Stimulated activated naive CD4-positive, alpha-beta T cell (primary cell): ENCODE data around the gene ARHGEF25.
"Not testable (repeated sequence)": the region's sequence is repeated elsewhere in the genome, so short reads cannot be mapped to it uniquely, and the experiment has no call there.

Source experiments
- DNase-seq, 6 experiments: peaks; one replicate each; lab custom pipeline; 2025; lab: John Stamatoyannopoulos, UW

ARHGEF25 gene

DNA sequence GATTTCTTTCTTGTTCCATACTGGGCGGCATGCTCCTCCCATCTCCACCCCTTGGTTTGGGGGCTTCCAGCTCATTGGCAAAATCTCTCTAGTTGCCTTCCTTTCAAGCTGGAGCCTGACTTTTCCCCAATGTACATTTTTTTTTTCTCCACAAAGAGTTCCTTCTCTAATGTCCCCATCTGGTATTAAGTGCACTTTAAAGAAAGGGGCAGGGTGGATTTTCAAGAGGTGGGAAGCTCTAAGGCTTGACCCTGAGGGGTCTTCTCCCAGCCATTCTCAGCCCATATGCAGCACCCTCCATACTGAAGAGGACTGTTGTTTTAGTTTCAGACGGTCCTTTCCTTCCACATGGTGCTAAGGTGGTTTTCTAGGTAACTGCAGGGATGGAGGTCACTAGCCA is 26.1 kb upstream of the ARHGEF25 start:
- no peak for DNase-seq

DNA sequence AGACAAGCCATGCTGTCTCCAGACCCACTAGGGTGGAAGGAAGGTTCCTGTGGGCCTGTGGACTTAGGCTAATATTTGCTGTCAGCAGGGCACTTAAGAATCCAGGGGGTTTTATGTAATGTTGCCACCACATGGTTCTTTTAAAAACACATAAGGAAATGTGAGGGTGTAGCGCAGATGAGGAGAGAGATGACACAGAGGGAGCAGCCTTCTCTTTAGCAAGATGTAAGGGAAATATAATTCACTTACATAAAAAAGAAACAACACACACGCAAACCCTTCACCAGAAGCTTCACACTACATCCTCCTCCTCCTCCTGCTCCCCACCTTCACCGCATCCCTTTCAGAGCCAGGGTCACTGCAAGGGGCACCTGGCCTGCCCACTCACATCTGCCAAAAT is 25.1 kb upstream of the ARHGEF25 start:
- no peak for DNase-seq

DNA sequence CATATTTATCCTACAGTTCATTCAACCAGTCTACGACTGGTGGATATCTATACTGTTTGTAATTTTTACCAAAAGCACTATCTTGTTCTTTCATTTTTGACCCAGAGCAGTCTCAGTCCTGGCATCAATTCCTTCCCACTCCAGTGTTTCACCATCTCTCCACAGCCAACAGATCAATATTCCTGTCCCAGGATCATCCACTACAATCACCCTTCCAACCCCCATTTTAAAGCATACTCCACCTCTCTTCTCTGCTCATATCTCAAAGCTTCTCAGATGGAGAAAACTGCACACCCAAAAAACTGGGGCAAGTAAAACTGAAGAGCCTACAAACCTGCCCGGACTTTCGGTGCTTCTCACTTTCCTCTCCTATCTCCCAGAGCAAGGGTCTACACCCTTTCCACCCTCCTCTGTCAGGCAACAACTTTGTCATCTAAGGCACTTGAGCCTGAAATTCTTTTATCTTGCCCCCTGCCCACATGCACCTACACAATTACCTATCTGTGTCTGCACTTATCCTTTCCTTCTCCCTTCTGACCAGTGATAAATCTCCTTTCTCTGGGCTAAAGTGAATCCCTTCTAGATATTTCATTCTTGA is 24.3 kb upstream of the ARHGEF25 start:
- DNase-seq: no peak

DNA sequence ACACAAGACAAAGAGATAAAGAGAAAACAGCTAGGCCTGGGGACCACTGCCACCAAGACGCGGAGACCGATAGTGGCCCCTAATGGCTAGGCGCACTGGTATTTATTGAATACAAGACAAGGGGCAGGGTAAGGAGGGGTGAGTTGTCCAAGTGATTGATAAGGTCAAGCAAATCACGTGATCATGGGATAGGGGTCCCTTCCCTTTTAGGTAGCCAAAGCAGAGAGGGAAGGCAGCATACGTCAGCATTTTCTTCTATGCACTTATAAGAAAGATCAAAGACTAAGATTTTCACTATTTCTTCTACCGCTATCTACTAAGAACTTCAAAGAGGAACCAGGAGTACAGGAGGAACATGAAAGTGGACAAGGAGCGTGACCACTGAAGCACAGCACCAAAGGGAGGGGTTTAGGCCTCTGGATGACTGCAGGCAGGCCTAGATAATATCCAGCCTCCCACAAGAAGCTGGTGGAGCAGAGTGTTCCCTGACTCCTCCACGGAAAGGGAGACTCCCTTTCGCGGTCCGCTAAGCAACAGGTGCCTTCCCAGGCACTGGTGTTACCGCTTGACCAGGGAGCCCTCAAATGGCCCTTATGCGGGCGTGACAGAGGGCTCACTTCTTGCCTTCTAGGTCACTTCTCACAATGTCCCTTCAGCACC is 22.2 kb upstream of the ARHGEF25 start:
- DNase-seq: not testable (repeated sequence)

DNA sequence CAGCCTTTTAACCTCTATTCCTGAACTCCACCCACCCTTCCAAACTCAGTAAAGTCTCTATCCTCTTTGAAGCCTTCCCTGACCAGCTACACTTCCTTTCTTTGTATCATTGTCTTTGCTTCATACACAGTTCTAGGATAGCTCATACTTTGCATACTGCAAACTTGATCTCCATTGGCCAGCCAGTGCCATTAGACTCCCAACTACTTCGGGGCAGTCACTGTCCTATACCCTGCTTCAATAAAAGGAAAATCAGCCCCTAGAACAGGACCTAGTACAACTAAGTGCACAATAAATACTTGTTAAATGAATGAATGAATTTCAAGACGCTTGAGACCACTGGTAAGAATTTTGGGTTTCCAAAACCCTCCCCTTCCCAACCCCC is 20.8 kb upstream of the ARHGEF25 start:
- no peak for DNase-seq

DNA sequence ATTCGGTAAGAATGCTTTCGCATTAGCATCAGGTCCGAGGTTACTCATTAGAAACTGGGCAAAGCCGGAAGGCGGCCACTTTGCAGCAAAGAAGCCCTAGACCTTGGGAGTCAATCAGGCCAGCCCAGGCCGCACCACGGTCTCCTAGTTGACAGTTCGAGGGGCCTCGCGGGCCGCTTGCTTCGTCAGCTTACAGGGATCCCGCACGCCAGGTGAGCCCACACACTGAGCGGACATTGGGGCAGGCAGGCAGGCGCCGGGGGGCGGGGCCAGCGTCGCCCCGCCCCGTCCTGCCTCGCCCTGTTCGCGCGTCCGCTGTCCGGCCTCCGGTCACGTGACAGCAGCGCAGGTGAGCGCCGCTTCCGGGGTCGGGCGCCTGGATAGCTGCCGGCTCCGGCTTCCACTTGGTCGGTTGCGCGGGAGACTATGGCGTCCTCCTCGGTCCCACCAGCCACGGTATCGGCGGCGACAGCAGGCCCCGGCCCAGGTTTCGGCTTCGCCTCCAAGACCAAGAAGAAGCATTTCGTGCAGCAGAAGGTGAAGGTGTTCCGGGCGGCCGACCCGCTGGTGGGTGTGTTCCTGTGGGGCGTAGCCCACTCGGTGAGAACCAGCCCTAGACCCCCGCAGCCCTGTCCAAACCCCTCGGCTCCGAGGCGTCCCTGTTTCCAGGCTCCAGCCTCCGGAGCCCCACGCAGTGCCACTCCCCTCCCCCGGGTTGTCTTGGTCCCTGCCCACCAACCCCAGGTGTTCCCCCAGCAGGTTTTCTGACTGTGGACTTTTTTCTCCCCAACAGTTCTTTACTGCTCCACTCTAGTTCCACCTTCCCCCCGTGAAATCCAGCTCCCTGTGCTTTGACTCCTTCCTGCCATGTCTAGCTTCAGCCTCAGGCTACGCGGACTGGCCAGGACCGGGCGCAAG is 20.1 kb upstream of the ARHGEF25 start, which contains the start of gene PIP4K2C:
TSS of gene PIP4K2C (plus strand) at position 329 of the 918 bp plus-strand sequence. CDS start at position 427, 98 bp downstream.
- peak; percentile 54 to 76 (median 66) for DNase-seq

DNA sequence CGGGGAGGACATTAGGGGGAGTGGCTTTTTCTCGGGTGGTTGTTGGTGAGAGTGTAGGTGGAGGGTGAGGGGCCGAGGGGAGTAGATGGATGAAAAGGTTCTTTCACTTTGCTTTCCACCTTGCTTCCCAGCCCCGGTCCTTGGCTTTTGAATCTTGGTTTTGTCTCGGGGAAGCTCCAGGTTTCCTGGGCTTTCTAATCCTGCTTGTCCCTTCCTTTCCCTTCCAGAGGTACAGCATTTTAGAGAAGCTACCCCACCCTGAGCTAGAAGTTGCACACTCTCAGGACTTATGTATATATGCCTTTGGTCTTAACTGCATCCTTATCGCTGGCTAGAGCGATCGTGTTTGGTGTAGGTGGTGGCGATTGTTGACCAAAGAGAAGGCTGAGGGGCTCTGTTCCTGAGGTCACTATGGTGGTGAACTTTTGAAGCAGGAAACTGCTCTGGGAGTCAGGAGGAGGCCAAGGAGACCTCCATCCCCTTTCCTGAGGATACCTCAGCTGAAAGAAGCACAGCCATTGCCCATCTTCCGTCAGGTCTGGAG is 19.4 kb upstream of the ARHGEF25 start:
- DNase-seq: no peak

DNA sequence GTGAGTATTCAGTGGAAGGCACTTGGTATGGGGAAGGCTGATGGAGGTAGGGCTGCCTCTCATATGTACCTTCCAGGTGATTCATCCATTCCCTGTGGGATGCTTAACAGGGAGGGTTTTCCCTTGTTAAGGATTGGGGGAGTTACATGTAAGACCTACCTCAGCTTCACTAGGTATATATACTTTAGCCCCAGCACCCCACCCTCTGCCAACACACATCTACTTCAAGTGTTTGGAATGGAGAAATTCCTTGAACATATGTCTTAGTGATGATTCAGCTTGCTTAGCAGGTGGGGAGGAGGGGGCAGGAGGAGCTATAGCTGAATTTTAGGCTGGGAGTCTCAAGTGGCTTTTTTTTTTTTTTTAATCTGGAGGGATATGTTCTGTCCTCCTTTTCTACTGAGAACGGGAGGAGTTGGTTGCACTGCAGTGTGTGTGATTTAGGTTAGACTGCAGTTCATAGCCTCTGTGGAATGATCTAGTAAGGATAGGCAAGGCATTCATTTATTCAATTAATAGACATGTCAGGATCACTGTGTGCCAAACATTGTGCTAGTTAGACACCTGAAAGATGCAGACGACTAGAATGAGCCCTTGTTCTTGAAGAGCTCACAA is 18.6 kb upstream of the ARHGEF25 start:
- DNase-seq: no peak

DNA sequence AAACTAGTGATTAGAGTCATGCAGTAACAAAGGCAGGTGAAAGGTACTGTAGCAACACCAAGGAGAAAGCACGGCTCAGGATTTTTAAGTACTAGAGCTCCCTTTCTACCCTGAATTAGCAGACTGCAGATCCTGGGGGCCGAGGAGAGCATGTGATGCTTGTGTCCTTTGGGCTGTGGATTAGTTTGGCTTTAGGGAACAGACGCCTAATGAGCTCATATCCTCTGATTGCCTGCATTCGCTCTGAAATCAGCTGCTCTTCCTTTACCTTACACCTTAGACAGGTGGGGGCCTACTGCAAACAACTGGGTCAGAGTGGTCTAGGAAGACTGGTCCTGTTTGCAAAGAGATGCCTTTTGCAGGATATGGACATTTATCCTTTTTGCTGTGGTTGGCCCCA is 18.0 kb upstream of the ARHGEF25 start:
- DNase-seq: no peak

DNA sequence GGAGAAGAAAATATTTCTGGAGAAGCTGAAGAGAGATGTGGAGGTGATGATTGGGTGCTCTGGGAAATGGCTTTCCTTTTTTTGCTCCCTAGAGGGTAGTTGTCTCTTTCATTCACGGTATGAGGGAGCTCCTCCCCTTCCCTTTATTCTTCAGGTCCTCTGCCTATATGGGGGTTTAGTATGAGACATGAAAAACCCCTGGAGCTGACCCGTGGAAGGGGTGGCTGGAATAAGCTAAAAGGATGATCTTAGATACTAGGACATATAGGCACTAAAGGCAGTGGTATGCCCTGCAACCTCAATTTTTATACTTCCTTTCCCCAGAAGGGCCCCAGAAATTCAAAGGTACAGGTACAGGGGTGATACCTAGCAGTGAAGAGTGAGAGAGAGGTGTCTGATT is 10.8 kb upstream of the ARHGEF25 start:
- DNase-seq: no peak

DNA sequence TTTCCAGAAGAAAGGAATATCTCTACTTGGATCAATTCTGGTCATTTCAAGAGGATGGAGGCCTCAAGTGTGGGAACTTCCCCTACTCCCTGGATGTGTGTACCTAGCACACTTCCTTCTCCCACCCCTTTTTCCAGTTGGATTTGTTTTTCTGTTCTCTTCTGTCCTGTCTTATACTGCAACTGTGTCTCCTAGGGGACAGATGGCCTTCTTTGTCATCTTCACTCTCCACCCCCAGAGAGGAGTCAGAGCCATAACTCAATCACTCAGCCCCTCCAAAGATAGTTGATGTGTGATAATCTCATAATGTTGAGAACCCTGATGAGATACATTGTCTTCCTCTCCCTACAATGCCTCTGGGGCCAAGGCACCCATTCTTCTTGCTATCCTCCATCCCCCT is 8.7 kb upstream of the ARHGEF25 start:
- no peak for DNase-seq

DNA sequence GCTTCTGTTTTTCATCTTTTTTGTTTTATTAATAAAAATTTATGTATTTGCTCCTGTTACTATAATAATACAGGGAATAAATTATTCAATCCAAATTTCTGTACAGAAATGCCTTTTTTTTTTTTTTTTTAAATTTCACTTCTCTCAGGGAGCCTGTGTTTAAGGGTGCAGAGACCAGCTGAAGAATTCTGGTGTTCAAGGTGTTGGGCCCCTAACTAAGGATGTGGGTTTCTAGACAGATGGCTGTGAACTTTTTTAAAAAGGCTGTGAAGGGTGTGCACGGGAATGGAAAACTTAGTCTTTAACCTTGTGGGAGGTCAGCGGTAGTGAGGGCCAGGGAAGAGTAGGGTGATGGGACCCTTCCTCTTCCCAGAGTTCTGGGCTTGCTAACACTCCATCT is 7.9 kb upstream of the ARHGEF25 start:
- peak in 1 of 6 experiments; percentile 4 for DNase-seq

DNA sequence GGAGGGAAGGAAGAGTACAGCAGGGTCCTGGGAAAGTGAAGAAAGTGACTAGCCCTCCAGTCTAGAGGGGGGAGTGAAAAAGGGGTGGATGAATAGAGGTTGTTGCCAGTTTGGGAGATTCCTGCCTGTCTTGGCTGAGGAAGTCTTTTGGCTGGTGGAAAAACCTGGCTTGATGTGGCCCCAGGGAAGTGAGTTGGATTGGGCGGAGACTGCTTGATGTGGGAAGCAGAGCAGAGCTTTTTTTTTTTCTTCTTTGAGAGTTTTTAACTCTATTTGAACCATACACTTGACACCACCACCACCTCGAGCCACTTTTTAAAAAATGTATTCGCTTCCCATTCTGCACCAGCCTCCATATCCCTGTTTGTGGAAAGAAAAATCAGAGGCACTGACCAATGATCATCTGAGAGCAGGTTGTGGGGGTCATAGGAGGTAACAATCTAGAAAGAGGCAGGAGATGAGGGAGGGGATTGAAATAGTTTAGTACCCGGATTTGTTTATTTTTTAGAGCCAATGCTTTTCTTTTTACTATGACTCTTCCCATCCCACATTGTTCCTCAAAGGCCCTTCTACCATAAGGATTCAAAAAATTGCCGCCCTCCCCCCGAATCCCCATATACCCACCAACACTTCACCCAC is 7.3 kb upstream of the ARHGEF25 start:
- no peak for DNase-seq

DNA sequence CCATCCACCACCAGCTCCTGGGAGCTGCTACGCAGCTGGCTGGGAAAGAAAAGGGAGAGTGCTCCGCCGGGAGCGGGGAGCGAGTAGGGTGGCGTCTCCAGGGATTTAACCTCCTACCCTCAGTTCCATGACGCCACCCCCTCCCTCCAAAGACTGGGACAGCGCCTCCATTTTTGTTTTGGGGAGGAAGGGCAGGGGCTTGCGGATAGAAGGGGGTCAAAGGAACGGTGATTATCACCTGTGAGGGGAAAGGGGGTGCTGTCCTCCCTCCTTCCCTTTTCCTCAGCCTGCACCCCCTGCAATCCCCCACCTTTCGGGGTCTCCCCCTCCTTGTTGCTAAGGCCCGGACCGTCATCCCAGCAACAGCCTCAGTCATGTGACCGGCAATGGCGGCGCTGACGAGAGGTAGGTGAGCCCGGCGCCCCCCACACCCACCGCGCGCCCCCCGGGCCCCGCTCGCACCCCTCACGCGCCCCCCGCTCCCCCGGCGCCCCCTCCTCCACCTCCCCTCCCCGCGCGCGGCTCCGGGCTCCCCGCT is 6.7 kb upstream of the ARHGEF25 start, which contains the start of gene DTX3:
TSS of gene DTX3 (plus strand) at position 371 of the 538 bp plus-strand sequence. CDS start 1,694 bp downstream, outside the sequence.
- peak in 5 of 6 experiments; percentile 11 to 37 (median 20) for DNase-seq

DNA sequence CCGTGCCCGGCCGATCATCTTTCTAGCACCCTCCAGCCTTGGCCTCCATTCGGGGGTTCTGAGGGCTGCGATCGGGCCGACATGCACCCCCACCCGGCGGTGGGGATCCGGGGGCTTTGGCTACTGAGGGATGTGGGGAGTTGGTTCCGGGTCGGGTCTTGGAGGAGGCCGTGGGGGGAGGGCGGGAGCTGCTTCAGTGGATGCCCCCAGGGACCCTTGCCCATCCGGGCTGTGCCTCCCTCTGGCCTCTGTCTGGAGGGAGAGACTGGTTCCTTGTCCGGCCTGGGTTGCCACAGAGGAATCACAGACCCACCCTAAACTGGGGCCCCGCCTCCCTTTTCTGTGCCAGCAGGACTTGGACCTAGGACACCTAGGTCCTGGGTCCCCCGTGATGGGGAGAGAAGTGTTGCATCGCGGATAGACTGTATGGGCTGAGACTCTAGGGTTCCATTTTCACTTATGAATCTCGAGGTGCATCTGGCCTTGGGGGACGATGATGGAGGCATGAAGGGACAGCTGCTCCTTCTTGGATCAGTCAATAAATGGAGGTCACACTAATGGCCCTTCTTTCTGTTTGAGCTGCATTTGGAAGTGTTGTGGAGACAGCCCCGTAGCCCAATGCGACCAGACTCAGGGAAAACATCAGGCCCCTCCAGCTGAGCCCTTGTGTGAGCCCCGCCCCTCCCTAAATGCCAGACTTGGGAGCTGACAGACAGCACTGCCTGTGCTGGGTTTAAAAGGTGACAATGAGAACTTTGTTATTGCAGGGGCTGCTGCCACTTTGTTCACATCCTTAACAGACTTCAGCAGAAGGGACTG is 6.0 kb upstream of the ARHGEF25 start:
- DNase-seq: peak in 1 of 6 experiments; percentile 34

DNA sequence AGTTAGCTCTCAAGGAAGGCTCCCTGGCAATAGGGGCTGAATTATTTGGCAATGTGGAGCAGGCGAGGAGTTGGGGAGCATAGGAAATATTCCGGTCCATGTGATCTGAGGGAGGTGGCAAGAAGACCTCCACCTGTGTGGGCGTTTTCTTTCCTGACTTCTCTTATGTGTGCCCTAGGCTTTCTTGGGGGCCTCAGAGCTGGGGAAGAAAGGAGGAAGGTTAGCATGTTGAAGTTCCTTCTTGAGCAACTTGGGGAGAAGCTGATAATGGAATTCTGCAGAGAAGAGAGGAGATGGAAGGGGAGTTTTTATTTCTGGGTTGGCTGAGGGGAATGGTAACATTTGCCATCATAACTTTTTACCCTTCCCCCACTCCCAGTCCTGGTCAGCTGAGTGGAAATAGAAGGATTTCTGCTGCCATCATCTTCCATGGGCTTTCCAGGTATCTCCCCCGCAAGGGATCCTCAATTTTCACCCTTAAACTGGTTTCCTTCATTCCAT is 5.4 kb upstream of the ARHGEF25 start:
- DNase-seq: no peak

DNA sequence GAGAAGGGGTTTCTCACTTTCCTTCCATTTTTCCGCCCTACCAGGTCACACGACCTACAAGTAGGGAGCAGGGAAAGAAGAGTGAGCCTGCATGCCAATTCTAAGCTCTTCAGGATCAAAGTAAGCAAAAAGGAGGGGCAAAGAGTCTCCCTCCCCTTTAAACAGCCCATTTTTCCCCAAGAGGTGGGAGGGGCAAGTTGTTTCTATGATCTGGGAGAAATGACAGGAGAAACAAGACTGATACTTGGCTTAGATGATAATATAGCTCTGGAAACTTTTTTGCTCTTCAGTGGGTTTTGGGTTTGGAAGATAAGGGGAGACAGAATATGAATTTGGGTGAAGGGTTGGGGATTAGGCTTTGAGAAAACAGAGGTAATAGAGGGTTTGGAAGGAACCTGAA is 4.8 kb upstream of the ARHGEF25 start:
- DNase-seq: no peak

DNA sequence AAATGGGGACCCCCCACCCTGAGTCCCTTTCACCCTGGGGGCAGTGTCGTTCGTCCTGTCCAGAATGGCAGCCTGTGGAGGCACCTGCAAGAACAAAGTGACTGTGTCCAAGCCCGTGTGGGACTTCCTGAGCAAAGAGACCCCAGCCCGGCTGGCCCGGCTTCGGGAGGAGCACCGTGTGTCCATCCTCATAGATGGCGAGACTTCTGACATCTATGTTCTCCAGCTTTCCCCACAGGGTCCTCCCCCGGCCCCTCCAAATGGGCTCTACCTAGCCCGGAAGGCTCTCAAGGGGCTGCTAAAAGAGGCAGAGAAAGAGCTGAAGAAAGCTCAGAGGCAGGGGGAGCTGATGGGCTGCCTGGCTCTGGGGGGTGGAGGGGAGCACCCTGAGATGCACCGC is 4.4 kb upstream of the ARHGEF25 start:
- DNase-seq: no peak

DNA sequence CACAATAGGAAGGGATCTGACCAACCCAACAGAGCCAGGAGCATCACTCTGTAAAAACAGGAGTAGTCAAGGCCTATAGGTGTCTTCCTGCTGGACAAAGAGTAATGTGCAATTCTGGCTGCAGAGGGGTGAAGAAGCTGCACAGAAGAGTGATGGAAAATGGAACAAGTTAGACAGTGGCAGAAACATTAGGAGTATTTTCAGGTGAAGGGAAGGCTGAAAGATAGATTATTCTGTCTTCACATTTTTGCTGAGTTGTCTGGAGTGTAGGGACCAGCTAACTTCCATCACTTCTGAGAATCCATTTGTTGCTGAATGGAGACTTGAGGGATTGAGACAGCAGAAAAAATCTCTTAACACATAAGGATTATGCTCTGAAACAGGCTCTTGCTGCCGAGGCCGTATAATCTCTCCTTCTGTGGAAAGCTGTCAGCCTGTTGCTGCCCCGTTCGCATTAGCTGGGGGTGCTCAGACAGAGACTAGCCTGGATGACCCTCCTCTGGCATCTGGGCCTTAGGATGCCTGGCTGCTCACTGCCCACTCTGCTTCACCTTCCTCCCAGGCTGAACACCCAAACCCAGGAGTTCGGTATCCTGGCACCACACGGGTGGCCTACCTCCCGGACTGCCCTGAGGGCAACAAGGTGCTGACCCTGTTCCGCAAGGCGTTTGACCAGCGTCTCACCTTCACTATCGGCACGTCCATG is 3.1 kb upstream of the ARHGEF25 start:
- no peak for DNase-seq
